ENCODE measurements around the gene ABHD6.
A peak's percentile ranks its signal among the peaks of the same experiment; 100 is the strongest.
"Not testable (repeated sequence)": the region's sequence is repeated elsewhere in the genome, so short reads cannot be mapped to it uniquely, and the experiment has no call there.

ABHD6 gene

GRCh38 chr3:58209933-58210332 lies 27.7 kb upstream of the ABHD6 start:
- no peak for DNase-seq (ENCODE audit: low read depth)

GRCh38 chr3:58210761-58211460 lies 26.7 kb upstream of the ABHD6 start, which contains the start of gene DNASE1L3:
DNASE1L3 (minus strand) TSS chr3:58210972; CDS start chr3:58210906, 66 bp downstream.
- no peak for DNase-seq (ENCODE audit: low read depth)

GRCh38 chr3:58214484-58215316 lies 22.9 kb upstream of the ABHD6 start:
- DNase-seq (ENCODE audit: low read depth): peak; percentile 21

- no peak for DNase-seq (ENCODE audit: low read depth)
Measured at GRCh38 chr3:58215317-58216025, 22.1 kb upstream of the ABHD6 start.

- DNase-seq (ENCODE audit: low read depth): no peak
Measured at GRCh38 chr3:58216496-58217195, 20.9 kb upstream of the ABHD6 start.

- DNase-seq (ENCODE audit: low read depth): peak; percentile 37
Measured at GRCh38 chr3:58217209-58217811, 20.3 kb upstream of the ABHD6 start.

GRCh38 chr3:58218904-58219303 lies 18.7 kb upstream of the ABHD6 start:
- no peak for DNase-seq (ENCODE audit: low read depth)

- DNase-seq (ENCODE audit: low read depth): no peak
Measured at GRCh38 chr3:58222161-58222724, 15.3 kb upstream of the ABHD6 start.

GRCh38 chr3:58223855-58224254 lies 13.7 kb upstream of the ABHD6 start:
- no peak for DNase-seq (ENCODE audit: low read depth)

GRCh38 chr3:58227933-58228332 lies 9.7 kb upstream of the ABHD6 start:
- DNase-seq (ENCODE audit: low read depth): not testable (repeated sequence)

- DNase-seq (ENCODE audit: low read depth): no peak
Measured at GRCh38 chr3:58230876-58231552, 6.6 kb upstream of the ABHD6 start.

GRCh38 chr3:58231666-58232065 lies 5.9 kb upstream of the ABHD6 start:
- no peak for DNase-seq (ENCODE audit: low read depth)

GRCh38 chr3:58234516-58234931 lies 3.1 kb upstream of the ABHD6 start:
- DNase-seq (ENCODE audit: low read depth): peak; percentile 15

GRCh38 chr3:58235970-58236369 lies 1.6 kb upstream of the ABHD6 start:
- DNase-seq (ENCODE audit: low read depth): no peak

GRCh38 chr3:58236527-58237237 lies 910 bp upstream of the ABHD6 start:
- DNase-seq (ENCODE audit: low read depth): no peak

GRCh38 chr3:58237941-58238681 lies 519 bp downstream of the ABHD6 start:
- DNase-seq (ENCODE audit: low read depth): no peak

- DNase-seq (ENCODE audit: low read depth): no peak
Measured at GRCh38 chr3:58238830-58239229, 1.2 kb downstream of the ABHD6 start.

- DNase-seq (ENCODE audit: low read depth): no peak
Measured at GRCh38 chr3:58241306-58242044, 3.9 kb downstream of the ABHD6 start.

GRCh38 chr3:58242340-58242739 lies 4.7 kb downstream of the ABHD6 start:
- DNase-seq (ENCODE audit: low read depth): no peak

Data from GM04503 (cell line).